T-cell (primary cell): ENCODE results near the gene DCDC2. TPM values are rescaled to one million over a fixed set of nuclear protein-coding genes. Genes with fewer than 3 reads are reported as not detected.
A peak's percentile ranks its signal among the peaks of the same experiment; 100 is the strongest.

Experiments
- ATAC-seq, 4 experiments: fragments of 200-7000 bp in 3 of 4; fragments of 150-1000 bp in 1 of 4; cut with Tn5 transposase; replicated peaks in 1 of 4; 1 replicate in 3 of 4; 2 replicates in 1 of 4; pipeline ENCODE4 v1.10.0; 2021; ENCODE audit warnings: moderate library complexity in 3 of 4, mild to moderate bottlenecking in 2 of 4, moderate number of reproducible peaks in 1 of 4
- CTCF ChIA-PET, 2 donors: fragments of 300-600 bp; sonication (Branson Sonifier 250); formaldehyde crosslinking; loops; one replicate each; lab custom pipeline; 2022; ENCODE audit warnings: antibody characterized with exemption in 2 of 2; lab: Charles Lee
- POLR2A ChIA-PET, 2 donors: fragments of 300-600 bp; sonication (Branson Sonifier 250); formaldehyde crosslinking; loops; one replicate each; lab custom pipeline; 2022; ENCODE audit warnings: antibody characterized with exemption in 2 of 2; lab: Charles Lee
- DNase-seq, 35 experiments: peaks; one replicate each; pipeline versions ENCODE4 v3.0.0 to v3.0.0-alpha.2; 2013 to 2023
- H3K27ac ChIP-seq: one replicate; pipeline ENCODE4 v1.5.1; 2013; ENCODE audit warnings: low read length
- H3K27me3 ChIP-seq, 2 experiments: replicated peaks in 1 of 2; 1 replicate in 1 of 2; 2 replicates in 1 of 2; pipeline versions ENCODE4 v1.6.1 to v1.7.0; 2013; ENCODE audit warnings: low read length in 1 of 2, mixed read lengths in 1 of 2; ENCODE audit not compliant: control insufficient read depth in 2 of 2, insufficient read depth in 2 of 2; ENCODE audit errors: extremely low read depth in 1 of 2
- H3K36me3 ChIP-seq, 2 donors: 1 replicate in 1 of 2; 2 replicates in 1 of 2; pipeline versions ENCODE4 v1.6.1 to v1.7.0; 2013; ENCODE audit warnings: low read length in 1 of 2; ENCODE audit not compliant: control insufficient read depth in 2 of 2, insufficient read depth in 1 of 2; ENCODE audit errors: extremely low read depth in 1 of 2
- H3K4me1 ChIP-seq, 2 experiments: 1 replicate in 1 of 2; 2 replicates in 1 of 2; pipeline versions ENCODE4 v1.6.1 to v1.7.0; 2013; ENCODE audit warnings: low read length in 2 of 2, mixed read lengths in 1 of 2; ENCODE audit not compliant: insufficient read depth in 2 of 2, control insufficient read depth in 1 of 2; ENCODE audit errors: extremely low read depth in 1 of 2
- H3K4me3 ChIP-seq, 2 donors: 1 replicate in 1 of 2; 2 replicates in 1 of 2; pipeline versions ENCODE4 v1.5.1 to v1.7.0; 2013; ENCODE audit warnings: mild to moderate bottlenecking in 2 of 2, low read length in 1 of 2, moderate library complexity in 1 of 2; ENCODE audit not compliant: control insufficient read depth in 1 of 2; ENCODE audit errors: extremely low read depth in 1 of 2
- H3K9me3 ChIP-seq: 2 replicates; pipeline ENCODE4 v1.7.0; 2013
- H3K27ac Mint-ChIP-seq, 2 donors: one replicate each; pipeline ENCODE4 v1.8.0; 2020 to 2021; ENCODE audit warnings: mild to moderate bottlenecking in 2 of 2, mixed read lengths in 2 of 2
- H3K27me3 Mint-ChIP-seq, 2 donors: one replicate each; pipeline ENCODE4 v1.8.0; 2021 to 2022; ENCODE audit warnings: mixed read lengths in 2 of 2
- H3K36me3 Mint-ChIP-seq: one replicate; pipeline ENCODE4 v1.8.0; 2021; ENCODE audit warnings: mixed read lengths
- H3K4me1 Mint-ChIP-seq, 3 donors: one replicate each; pipeline ENCODE4 v1.8.0; 2020 to 2022; ENCODE audit warnings: mixed read lengths in 3 of 3, mild to moderate bottlenecking in 1 of 3
- H3K4me3 Mint-ChIP-seq, 3 donors: one replicate each; pipeline ENCODE4 v1.8.0; 2020 to 2022; ENCODE audit warnings: mild to moderate bottlenecking in 3 of 3, mixed read lengths in 3 of 3, moderate library complexity in 3 of 3
- H3K9me3 Mint-ChIP-seq, 3 donors: one replicate each; pipeline ENCODE4 v1.8.0; 2020 to 2022; ENCODE audit warnings: mixed read lengths in 3 of 3
- WGBS: methylation state at CpG from one replicate; pipeline ENCODE4 v1.1.5; 2013; ENCODE audit warnings: missing lambda C conversion rate; ENCODE audit not compliant: insufficient coverage; 5-methylcytosine and 5-hydroxymethylcytosine counted together
- total RNA-seq, 35 experiments: library from RNA in 6 of 35; stranded (reverse) in 6 of 35; fragments of 120-200 nt in 1 of 35; gene quantifications; one replicate each; pipeline versions ENCODE4 v1.2.1 to v1.2.4 and lab custom pipeline; 2013 to 2026

DCDC2 gene
- total RNA-seq (under 1 TPM in 4 of 5 donors, not detected in 1; 0.09 to 0.58 (median 0.13) TPM), total RNA-seq (lab: John Stamatoyannopoulos, UW) (0 to 0.55 (median 0.10) reads per million in 29 experiments)
- 0.13 TPM for total RNA-seq (2013)

- 16% methylated on average over 51 of the region's 61 CpGs for WGBS
- Histone ChIP-seq H3K36me3 (no peaks in the 10 kb centered on the region), H3K4me3 (peak within 1 kb of the TSS; percentile 44 to 49), H3K4me1 (peaks cover 7 to 24% of the 10 kb centered on the region in 2 experiments), H3K27ac (no peak within 1 kb of the TSS), H3K9me3 (no peaks in the 10 kb centered on the region), H3K27me3 (peaks cover 0 to 16% of the 10 kb centered on the region in 2 experiments)
- peak within 1 kb of the TSS; percentile 75 to 94 (median 79) for H3K4me3 Mint-ChIP-seq
- peak within 1 kb of the TSS; percentile 56 to 58 for H3K27ac Mint-ChIP-seq
- no peaks in the 10 kb centered on the region for H3K9me3 Mint-ChIP-seq
- ChIA-PET POLR2A (no interaction called here), CTCF (no interaction called here)
- peak; percentile 31 to 58 (median 42) for ATAC-seq
- H3K4me1 Mint-ChIP-seq, result peaks cover 24 to 35% (median 35%) of the 10 kb centered on the region in 3 donors
- H3K27me3 Mint-ChIP-seq, result peaks cover 1 to 4% of the 10 kb centered on the region in 2 donors
- DNase-seq, result peak in 34 of 35 experiments; percentile 7 to 54 (median 30)
- H3K36me3 Mint-ChIP-seq, result no peaks in the 10 kb centered on the region
Observed at GRCh38 chr6:24357336-24358218, at the start of gene DCDC2. Gene DCDC2, minus strand, starts transcription at chr6:24358059. Its CDS starts 309 bp downstream, at chr6:24357750.

GRCh38 chr6:24405262-24405661 lies 47.4 kb upstream of the DCDC2 start:
- H3K36me3 Mint-ChIP-seq, result peaks cover 8% of the 10 kb centered on the region
- H3K4me1 Mint-ChIP-seq, result peaks cover 29 to 40% (median 32%) of the 10 kb centered on the region in 3 donors
- Histone ChIP-seq H3K4me1 (peaks cover 10 to 15% of the 10 kb centered on the region in 2 experiments), H3K36me3 (peaks cover 0 to 17% of the 10 kb centered on the region in 2 donors), H3K4me3 (no peak overlapping the region), H3K27ac (no peak overlapping the region), H3K27me3 (peaks cover 0 to 2% of the 10 kb centered on the region in 2 experiments), H3K9me3 (no peaks in the 10 kb centered on the region)
- H3K9me3 Mint-ChIP-seq, result no peaks in the 10 kb centered on the region
- H3K4me3 Mint-ChIP-seq, result no peak overlapping the region
- ATAC-seq (no peak), DNase-seq (no peak)
- WGBS, result 97% methylated on average over 3 of the region's 5 CpGs
- peaks cover 2 to 6% of the 10 kb centered on the region in 2 donors for H3K27me3 Mint-ChIP-seq
- no peak overlapping the region for H3K27ac Mint-ChIP-seq
- POLR2A ChIA-PET, result interaction anchor here in 1 of 2 donors (0.6 kb wide), 1 partner anchor 33 kb away, joined by 4 read pairs; no protein-coding TSS in a partner anchor
- CTCF ChIA-PET, result no interaction called here

DNA sequence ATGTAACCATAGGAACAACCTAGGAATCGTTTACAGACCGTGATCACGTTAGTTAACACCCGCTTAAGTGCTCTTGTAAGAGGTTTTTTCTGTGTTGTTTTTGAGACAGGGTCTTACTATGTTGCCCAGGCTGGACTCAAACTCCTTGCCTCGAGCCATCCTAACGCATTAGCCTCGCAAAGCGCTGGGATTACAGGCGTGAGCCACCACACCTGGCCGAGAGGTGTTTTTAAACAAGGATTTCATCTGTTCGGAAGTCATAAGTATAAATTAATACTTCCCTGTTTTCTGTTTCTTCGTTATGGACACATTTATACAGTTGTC lies 45.6 kb upstream of the DCDC2 start:
- POLR2A ChIA-PET, result no interaction called here
- 3% methylated on average over 5 of the region's 12 CpGs for WGBS

DNA sequence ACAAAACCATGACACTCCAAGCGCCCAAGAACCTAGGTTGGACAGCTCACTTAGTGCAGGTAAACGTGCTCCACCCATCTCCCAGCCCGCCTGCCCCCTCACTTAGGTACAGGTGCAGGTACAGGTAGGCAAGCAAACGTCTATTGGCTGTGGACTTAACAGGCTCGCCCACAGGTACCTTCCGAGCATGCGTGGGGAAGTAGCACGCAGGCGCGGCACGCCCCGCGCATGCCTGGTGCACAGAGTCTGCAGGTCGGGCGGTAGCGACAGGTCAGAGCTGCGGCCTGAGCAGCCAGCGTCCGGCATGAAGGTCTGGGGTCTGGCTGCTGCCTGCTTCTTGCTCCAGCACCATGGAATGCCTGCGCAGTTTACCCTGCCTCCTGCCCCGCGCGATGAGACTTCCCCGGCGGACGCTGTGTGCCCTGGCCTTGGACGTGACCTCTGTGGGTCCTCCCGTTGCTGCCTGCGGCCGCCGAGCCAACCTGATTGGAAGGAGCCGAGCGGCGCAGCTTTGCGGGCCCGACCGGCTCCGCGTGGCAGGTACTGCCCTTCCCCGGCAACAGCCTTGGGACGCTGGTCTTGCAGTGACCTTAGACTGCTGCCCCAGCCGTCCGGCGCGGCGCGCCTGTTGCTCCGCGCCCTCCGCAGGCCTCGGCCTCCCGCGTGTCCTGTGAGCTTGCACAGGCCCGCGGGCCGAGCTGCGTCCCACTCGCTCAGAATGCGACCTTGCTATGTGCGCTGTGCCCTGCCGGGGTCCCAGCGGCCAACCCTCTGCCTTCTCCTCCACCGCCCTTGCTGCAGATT lies 45.0 kb upstream of the DCDC2 start, which contains the start of gene MRS2:
TSS of gene MRS2 (plus strand) at position 240 of the 804 bp plus-strand sequence. CDS start at position 351, 111 bp downstream.
- no peaks in the 10 kb centered on the region for H3K9me3 ChIP-seq
- no peaks in the 10 kb centered on the region for H3K9me3 Mint-ChIP-seq
- H3K27ac Mint-ChIP-seq, result peak within 1 kb of the TSS; percentile 49 to 76
- H3K27me3 Mint-ChIP-seq, result peaks cover 21 to 22% of the 10 kb centered on the region in 2 donors
- ChIA-PET POLR2A (no interaction called here), CTCF (no interaction called here)
- no peak within 1 kb of the TSS for H3K27ac ChIP-seq
- H3K4me1 Mint-ChIP-seq, result peaks cover 25 to 32% (median 29%) of the 10 kb centered on the region in 3 donors
- DNase-seq, result peak; percentile 60 to 84 (median 72)
- peaks cover 4% of the 10 kb centered on the region for H3K36me3 Mint-ChIP-seq
- H3K4me3 ChIP-seq, result peak within 1 kb of the TSS; percentile 65 to 95
- peak; percentile 93 to 97 (median 96) for ATAC-seq
- peaks cover 0 to 7% of the 10 kb centered on the region in 2 donors for H3K36me3 ChIP-seq
- H3K27me3 ChIP-seq, result peaks cover 2 to 14% of the 10 kb centered on the region in 2 experiments
- peak within 1 kb of the TSS; percentile 92 to 96 (median 92) for H3K4me3 Mint-ChIP-seq
- WGBS, result under 1% methylated on average over 58 of the region's 63 CpGs
- H3K4me1 ChIP-seq, result peaks cover 10 to 15% of the 10 kb centered on the region in 2 experiments

More for the DNA sequence above, 45.6 kb upstream of the DCDC2 start:
- H3K27me3 ChIP-seq, result peaks cover 2 to 10% of the 10 kb centered on the region in 2 experiments
- DNase-seq, result peak in 1 of 35 experiments; percentile 10
- H3K36me3 Mint-ChIP-seq, result peaks cover 4% of the 10 kb centered on the region
- no peak for ATAC-seq
- peak overlapping the region; percentile 30 to 71 for H3K27ac Mint-ChIP-seq
- peaks cover 16 to 18% of the 10 kb centered on the region in 2 donors for H3K27me3 Mint-ChIP-seq
- H3K4me3 ChIP-seq, result peak overlapping the region; percentile 65 to 95
- H3K4me1 ChIP-seq, result peaks cover 10 to 15% of the 10 kb centered on the region in 2 experiments
- H3K9me3 Mint-ChIP-seq, result no peaks in the 10 kb centered on the region
- no peaks in the 10 kb centered on the region for H3K9me3 ChIP-seq
- peak overlapping the region; percentile 92 to 96 (median 92) for H3K4me3 Mint-ChIP-seq
- CTCF ChIA-PET, result no interaction called here
- peaks cover 0 to 8% of the 10 kb centered on the region in 2 donors for H3K36me3 ChIP-seq
- no peak overlapping the region for H3K27ac ChIP-seq
- peaks cover 25 to 35% (median 29%) of the 10 kb centered on the region in 3 donors for H3K4me1 Mint-ChIP-seq

- Mint-ChIP-seq H3K9me3 (peaks cover 0 to under 1% (median 0%) of the 10 kb centered on the region in 3 donors), H3K27ac (no peak overlapping the region), H3K4me1 (peaks cover 25 to 30% (median 29%) of the 10 kb centered on the region in 3 donors), H3K36me3 (peaks cover 4% of the 10 kb centered on the region), H3K4me3 (no peak overlapping the region), H3K27me3 (peaks cover 32 to 35% of the 10 kb centered on the region in 2 donors)
- H3K27me3 ChIP-seq, result peaks cover 2 to 14% of the 10 kb centered on the region in 2 experiments
- no peak overlapping the region for H3K4me3 ChIP-seq
- no peak for DNase-seq
- H3K4me1 ChIP-seq, result peaks cover 10 to 15% of the 10 kb centered on the region in 2 experiments
- no peaks in the 10 kb centered on the region for H3K9me3 ChIP-seq
- ATAC-seq, result no peak
- H3K27ac ChIP-seq, result no peak overlapping the region
- ChIA-PET CTCF (no interaction called here), POLR2A (no interaction called here)
- H3K36me3 ChIP-seq, result no peaks in the 10 kb centered on the region
- 100% methylated on average over 2 of the region's 4 CpGs for WGBS
Observed at GRCh38 chr6:24401458-24401857, 43.6 kb upstream of the DCDC2 start.
